Gastroesophageal sphincter (tissue), 4 donors: ENCODE measurements around the gene C3. TPM values are rescaled to one million over a fixed set of nuclear protein-coding genes. Genes with fewer than 3 reads are reported as not detected.

ENCODE experiments used
- ATAC-seq: fragments of 150-250 bp; one replicate; pipeline ENCODE4 v1.9.1; 2016; ENCODE audit warnings: mild to moderate bottlenecking, moderate library complexity
- H3K27ac ChIP-seq, 4 donors: fragments of 200-600 bp; sonication (generic) in 3 of 4; 1 replicate in 3 of 4; 2 replicates in 1 of 4; pipeline ENCODE4 v1.5.1; 2016 to 2019
- H3K27me3 ChIP-seq: fragments of 200-600 bp; sonication (generic); one replicate; pipeline ENCODE4 v1.5.1; 2019
- H3K36me3 ChIP-seq, 2 donors: fragments of 200-600 bp; sonication (generic); one replicate each; pipeline ENCODE4 v1.5.1; 2019; ENCODE audit warnings: control low read depth in 1 of 2
- H3K4me1 ChIP-seq, 3 donors: fragments of 200-600 bp; sonication (generic); 1 replicate in 2 of 3; 2 replicates in 1 of 3; pipeline ENCODE4 v1.5.1; 2016 to 2019; ENCODE audit warnings: control low read depth in 2 of 3
- H3K4me3 ChIP-seq, 2 donors: fragments of 200-600 bp; sonication (generic); one replicate each; pipeline ENCODE4 v1.5.1; 2019; ENCODE audit warnings: mild to moderate bottlenecking in 1 of 2, moderate library complexity in 1 of 2
- H3K9me3 ChIP-seq, 3 donors: fragments of 200-600 bp; sonication (generic); one replicate each; pipeline ENCODE4 v1.5.1; 2017 to 2019; ENCODE audit warnings: control low read depth in 2 of 3
- CTCF ChIP-seq, 4 experiments: fragments of 200-600 bp in 2 of 4; fragments of 450-650 bp in 2 of 4; sonication (generic) in 1 of 4; IDR thresholded peaks; one replicate each; pipeline ENCODE4 v1.5.1; 2017 to 2019; ENCODE audit warnings: antibody characterized with exemption in 4 of 4, mild to moderate bottlenecking in 2 of 4, moderate library complexity in 2 of 4
- EP300 ChIP-seq: sonication (generic); formaldehyde crosslinking; IDR thresholded peaks from one replicate; pipeline ENCODE4 v1.6.1; 2017; ENCODE audit warnings: antibody characterized with exemption, mild to moderate bottlenecking
- POLR2A ChIP-seq, 2 donors: fragments of 450-650 bp; IDR thresholded peaks; one replicate each; pipeline ENCODE4 v1.6.1; 2017; ENCODE audit warnings: antibody characterized with exemption in 2 of 2, mild to moderate bottlenecking in 2 of 2, moderate library complexity in 1 of 2
- POLR2AphosphoS5 ChIP-seq: sonication (generic); formaldehyde crosslinking; IDR thresholded peaks from one replicate; pipeline ENCODE4 v1.6.1; 2017; ENCODE audit warnings: antibody characterized with exemption
- WGBS, 2 donors: methylation state at CpG; one replicate each; pipeline ENCODE4 v1.1.5; 2018; ENCODE audit warnings: low coverage in 1 of 2; 5-methylcytosine and 5-hydroxymethylcytosine counted together
- total RNA-seq, 4 donors: library from RNA; depleted of rRNA; stranded (reverse); fragments of >200 nt; gene quantifications; one replicate each; pipeline ENCODE4 v1.1.0, GENCODE V29; 2016

Gene C3
- total RNA-seq, 4 donors from 2014 or later = 246 to 757 (median 594) TPM

GRCh38 chr19:6760606-6761005 lies 40.2 kb upstream of the C3 start:
- Histone ChIP-seq H3K27ac (no peak overlapping the region), H3K27me3 (peaks cover 35% of the 10 kb centered on the region), H3K4me1 (no peaks in the 10 kb centered on the region), H3K4me3 (no peak overlapping the region), H3K36me3 (no peaks in the 10 kb centered on the region), H3K9me3 (peaks cover 0 to 5% (median 0%) of the 10 kb centered on the region in 3 donors)
- ATAC-seq = no peak
- no CpG with 5 or more reads among the region's 17 CpGs for WGBS, 2 donors
- TF ChIP-seq EP300 (no peak), POLR2AphosphoS5 (no peak), POLR2A (IDR thresholded peaks at IDR 0.05) (no peak), CTCF (IDR thresholded peaks at IDR 0.05) (no peak)

- TF ChIP-seq EP300 = no peak
- no peak for TF ChIP-seq CTCF (IDR thresholded peaks at IDR 0.05)
- no peak for TF ChIP-seq POLR2A (IDR thresholded peaks at IDR 0.05)
- no peak for TF ChIP-seq POLR2AphosphoS5
- Histone ChIP-seq H3K27ac (no peak overlapping the region), H3K4me1 (peaks cover 0 to 17% (median 9%) of the 10 kb centered on the region in 3 donors), H3K4me3 (no peak overlapping the region), H3K9me3 (no peaks in the 10 kb centered on the region), H3K36me3 (peaks cover 0 to 29% of the 10 kb centered on the region in 2 donors), H3K27me3 (no peaks in the 10 kb centered on the region)
- no peak for ATAC-seq
- WGBS, 2 donors = 82 to 89% methylated on average over 3 to 5 of the region's 23 CpGs
Measured at GRCh38 chr19:6754653-6755463, 34.4 kb upstream of the C3 start.

GRCh38 chr19:6754136-6754535 lies 33.7 kb upstream of the C3 start:
- Histone ChIP-seq H3K9me3 (no peaks in the 10 kb centered on the region), H3K4me1 (peaks cover 0 to 17% (median 9%) of the 10 kb centered on the region in 3 donors), H3K27ac (peak overlapping the region in 1 of 4 donors; percentile 79), H3K36me3 (peaks cover 0 to 36% of the 10 kb centered on the region in 2 donors), H3K27me3 (no peaks in the 10 kb centered on the region), H3K4me3 (no peak overlapping the region)
- ATAC-seq = no peak
- TF ChIP-seq CTCF (IDR thresholded peaks at IDR 0.05) (no peak), POLR2AphosphoS5 (no peak)
- WGBS, 2 donors = no CpG with 5 or more reads among the region's 22 CpGs

- WGBS, 2 donors = 10 to 32% methylated on average over 3 to 9 of the region's 50 CpGs
- TF ChIP-seq CTCF (IDR thresholded peaks at IDR 0.05) (peak in 3 of 4 experiments; percentile 64 to 82 (median 67)), POLR2A (IDR thresholded peaks at IDR 0.05) (no peak), POLR2AphosphoS5 (peak; percentile 39), EP300 (no peak)
Measured at GRCh38 chr19:6753178-6754031, 33.0 kb upstream of the C3 start.

More at GRCh38 chr19:6753178-6754031, 33.0 kb upstream of the C3 start:
- peak overlapping the region; percentile 15 to 46 for H3K4me3 ChIP-seq
- no peaks in the 10 kb centered on the region for H3K9me3 ChIP-seq
- no peaks in the 10 kb centered on the region for H3K27me3 ChIP-seq
- H3K36me3 ChIP-seq = peaks cover 0 to 42% of the 10 kb centered on the region in 2 donors
- H3K27ac ChIP-seq = peak overlapping the region in 3 of 4 donors; percentile 78 to 79 (median 78)
- H3K4me1 ChIP-seq = peaks cover 0 to 17% (median 9%) of the 10 kb centered on the region in 3 donors
- ATAC-seq = peak; percentile 88
